ENCODE data around the gene PLA2G12B.
"Not testable (repeated sequence)": the region's sequence is repeated elsewhere in the genome, so short reads cannot be mapped to it uniquely, and the experiment has no call there.

Gene PLA2G12B, protein sequence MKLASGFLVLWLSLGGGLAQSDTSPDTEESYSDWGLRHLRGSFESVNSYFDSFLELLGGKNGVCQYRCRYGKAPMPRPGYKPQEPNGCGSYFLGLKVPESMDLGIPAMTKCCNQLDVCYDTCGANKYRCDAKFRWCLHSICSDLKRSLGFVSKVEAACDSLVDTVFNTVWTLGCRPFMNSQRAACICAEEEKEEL
- total RNA-seq, result 0 reads per million in 4 donors

DNA sequence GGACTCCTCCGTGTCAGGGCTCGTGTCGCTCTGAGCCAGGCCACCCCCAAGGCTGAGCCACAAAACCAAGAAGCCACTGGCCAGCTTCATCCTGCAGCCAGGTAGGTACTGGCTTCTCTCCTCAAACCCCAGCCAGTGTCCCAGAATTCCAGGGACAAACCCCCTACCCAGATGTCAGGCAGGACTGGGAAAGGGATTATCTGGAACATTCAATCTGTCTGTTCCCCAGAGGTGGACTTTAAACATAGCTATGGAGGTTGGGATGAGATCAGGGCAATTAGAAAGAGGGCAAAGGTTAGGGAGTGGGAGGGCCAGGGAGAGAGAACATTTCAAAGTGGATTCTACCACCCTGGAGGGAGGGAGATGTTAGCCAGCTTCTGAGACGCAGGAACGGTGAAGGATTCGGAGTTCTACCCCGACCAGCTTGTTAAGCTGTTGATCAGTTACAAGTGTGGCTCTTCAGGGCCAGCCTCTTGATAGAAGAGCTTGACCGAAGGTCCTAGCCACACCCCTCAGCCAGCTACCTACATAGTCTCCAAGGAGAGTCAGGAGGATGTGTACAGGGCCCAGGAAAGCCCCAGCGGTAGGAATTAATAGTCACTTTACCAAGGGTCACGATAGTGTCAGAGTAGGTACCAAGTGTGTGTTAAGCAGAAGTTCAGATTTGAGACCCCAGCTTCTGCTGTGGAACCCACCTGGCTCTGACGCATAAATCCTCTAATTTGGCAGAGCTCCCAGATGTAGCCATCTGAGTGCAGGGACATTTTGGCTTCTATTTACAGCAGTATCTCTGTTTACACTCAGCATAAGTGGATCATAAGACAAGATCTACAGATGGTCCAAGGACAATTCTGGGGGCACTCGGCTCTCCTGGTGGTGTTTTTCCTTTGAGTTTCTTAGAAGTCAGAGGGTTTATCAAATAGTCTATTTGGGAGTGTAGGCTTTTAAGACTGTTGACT lies at the start of gene PLA2G12B:
Gene PLA2G12B, minus strand, starts transcription at position 211 of the 959 bp plus-strand sequence. Its CDS starts 121 bp downstream, at position 90.
- no peak for DNase-seq

DNA sequence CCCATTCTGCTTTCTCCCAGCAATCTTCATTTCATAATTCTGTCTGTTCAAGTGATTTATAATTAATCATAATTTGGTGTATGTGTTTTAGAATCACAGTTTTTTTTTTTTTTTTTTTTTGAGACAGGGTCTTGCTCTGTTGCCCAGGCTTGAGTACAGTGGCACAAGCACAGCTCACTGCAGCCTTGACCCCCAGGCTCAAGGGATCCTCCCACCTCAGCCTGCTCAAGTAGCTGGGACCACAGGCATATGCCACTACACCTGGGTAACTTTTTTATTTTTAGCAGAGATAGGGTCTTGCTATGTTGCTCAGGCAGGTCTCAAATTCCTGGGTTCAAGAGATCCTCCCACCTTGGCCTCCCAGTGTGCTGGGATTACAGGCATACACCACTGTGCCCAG lies 49.2 kb upstream of the PLA2G12B start:
- DNase-seq, result no peak

DNA sequence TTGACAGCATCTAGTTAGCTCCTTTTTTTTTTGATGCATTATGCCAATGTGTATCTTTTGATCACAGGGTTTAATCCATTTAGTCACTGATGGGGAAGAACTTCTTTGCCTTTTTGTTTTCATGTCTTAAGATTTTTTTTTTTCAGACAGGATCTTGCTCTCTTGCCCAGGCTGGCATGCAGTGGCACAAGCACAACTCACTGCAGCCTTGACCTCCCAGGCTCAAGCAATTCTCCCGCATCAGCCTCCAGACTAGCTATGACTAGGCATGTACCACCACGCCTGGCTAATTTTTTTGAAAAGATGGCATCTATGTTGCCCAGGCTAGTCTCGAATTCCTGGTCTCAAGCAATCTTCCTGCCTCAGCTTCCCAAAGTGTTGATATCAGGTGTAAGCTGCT lies 46.4 kb upstream of the PLA2G12B start:
- no peak for DNase-seq

DNA sequence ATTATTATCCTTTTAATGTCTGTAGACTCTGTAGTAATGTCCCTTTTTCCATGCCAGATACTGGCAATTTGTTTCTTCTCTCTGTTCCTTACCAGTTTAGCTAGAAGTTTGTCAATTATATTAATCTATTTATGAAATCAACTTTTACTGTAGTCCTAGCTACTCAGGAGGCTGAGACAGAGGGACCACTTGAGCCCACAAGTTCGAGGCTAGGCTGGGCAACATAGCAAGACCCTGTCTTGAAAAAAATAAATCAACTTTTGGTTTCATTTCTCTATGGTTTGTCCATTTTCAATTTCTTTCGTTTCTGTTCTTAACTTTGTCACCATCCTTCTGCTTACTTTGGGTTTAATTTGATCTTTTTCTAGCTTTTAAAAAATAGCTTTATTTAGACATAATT lies 42.5 kb upstream of the PLA2G12B start:
- DNase-seq, result no peak

DNA sequence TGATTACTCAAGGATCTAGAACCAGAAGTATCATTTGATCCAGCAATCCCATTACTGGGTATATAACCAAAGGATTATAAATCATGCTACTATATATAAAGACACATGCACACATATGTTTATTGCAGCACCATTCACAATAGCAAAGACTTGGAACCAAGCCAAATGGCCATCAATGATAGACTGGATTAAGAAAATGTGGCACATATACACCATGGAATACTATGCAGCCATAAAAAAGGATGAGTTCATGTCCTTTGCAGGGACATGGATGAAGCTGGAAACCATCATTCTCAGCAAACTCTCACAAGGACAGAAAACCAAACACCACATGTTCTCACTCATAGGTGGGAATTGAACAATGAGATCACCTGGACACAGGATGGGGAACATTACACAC lies 40.9 kb upstream of the PLA2G12B start:
- not testable (repeated sequence) for DNase-seq

DNA sequence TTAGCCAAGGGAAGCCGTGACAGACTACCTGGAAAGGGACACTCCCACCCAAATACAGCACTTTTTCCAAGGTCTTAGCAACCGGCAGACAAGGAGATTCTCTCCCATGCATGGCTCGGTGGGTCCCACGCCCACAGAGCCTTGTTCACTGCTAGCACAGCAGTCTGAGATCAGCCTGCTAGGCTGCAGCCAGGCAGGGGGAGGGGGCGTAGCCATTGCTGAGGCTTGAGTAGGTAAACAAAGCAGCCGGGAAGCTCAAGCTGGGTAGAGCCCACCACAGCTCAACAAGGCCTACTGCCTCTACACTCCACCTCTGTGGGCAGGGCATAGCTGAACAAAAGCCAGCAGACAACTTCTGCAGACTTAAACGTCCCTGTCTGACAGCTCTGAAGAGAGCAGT lies 35.2 kb upstream of the PLA2G12B start:
- not testable (repeated sequence) for DNase-seq

DNA sequence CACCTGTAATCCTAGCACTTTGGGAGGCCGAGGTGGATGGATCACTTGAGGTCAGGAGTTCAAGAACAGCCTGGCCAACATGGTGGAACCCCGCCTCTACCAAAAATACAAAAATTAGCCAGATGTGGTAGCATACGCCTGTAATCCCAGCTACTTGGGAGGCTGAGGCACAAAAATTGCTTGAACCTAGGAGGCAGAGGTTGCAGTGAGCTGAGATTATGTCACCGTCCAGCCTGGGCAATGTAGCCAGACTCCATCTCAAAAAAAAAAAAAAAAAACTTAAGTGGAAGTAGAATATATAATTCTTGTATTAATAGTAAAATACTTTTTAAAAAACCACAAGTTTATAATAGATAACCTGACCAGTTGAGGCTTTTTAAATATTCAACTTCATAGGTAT lies 30.0 kb upstream of the PLA2G12B start:
- not testable (repeated sequence) for DNase-seq

DNA sequence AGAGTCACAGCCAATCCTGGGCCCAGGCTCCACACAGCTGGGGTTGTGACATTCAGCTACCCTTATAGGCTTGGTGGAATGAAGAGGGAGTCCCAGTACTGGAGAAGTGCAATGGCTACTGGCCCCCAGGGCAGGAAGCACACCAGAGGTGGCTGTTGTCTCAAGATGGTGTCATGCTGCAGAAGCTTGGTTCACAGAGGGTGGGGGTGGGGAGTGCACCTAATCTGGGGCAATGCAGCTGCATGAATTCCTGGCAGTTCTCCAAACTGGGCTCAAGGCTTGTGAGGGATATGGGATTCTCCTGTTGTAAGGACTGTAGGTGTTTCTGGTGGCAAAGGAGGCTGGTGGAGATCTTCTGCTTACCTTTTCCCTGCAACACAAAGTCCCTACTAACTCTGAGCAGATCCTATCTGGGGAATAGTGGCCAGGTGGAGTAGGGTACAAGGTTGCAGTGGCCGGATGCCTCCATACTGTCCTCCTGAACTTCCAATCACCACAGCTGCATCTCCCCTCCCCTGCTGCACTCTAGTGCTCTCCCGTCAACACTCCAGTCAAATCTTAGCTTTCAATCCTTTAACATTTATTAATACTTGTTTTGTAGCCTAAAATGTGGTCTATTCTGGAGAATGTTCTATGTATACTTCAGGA lies 27.4 kb upstream of the PLA2G12B start:
- no peak for DNase-seq

DNA sequence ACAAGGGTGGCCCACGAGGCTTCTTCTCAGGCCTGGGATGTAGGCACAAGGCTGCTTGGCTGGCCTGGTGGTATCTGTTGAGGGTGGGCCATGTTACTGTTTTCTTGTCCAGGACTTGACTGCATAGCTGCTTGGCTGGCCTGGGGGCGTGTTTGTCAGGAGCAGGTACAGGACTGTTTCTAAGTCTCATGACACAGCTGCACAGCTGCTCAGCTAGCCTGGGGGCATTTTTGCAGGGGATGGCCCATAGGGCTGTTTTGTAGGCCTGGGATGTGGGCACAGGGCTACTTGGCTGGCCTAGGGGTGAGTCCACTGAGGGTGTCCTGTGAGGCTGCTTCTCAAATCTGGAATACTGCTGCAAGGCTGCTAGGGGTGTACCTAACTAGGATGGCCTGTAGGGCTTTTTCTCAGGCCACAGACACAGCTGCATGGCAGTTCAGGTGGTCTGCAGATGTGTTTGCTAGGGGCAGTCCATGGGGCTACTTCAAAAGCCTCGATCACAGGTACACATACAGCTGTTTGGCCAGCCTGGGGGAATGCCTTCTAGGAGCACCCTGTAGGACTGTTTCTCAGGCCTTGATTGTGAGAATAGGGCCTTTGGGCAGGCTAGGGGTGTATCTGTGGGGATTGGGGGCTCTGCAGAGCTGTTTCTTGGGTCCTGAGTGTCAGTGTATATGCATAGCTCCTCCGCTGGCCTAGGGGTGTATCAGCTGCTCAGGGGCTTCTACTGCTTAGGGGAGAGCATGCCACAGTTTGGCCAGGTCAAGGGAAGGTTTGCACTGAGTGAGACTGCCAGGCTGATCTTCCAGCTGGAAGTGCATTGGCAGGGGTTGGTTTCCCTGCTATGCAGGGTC lies 26.6 kb upstream of the PLA2G12B start:
- DNase-seq, result no peak

DNA sequence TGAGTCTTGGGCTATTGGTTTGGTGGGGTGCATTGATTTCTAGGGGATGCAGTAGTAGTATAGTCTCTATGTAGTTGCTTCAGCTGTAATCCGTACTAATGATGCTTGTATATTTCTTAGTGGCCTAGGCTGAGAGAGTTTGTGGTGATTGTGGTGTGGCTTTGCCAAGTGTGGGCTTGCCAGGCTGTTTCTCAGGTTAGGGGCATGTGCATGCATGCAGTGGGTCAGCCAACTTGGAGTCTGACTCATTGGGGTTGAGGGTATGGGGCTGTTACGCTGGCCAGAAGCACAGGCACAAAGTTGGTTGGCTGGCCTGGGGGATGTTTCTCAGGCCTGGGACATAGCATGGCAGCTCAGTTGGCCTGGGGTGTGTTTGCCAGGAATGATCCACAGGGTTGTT lies 25.7 kb upstream of the PLA2G12B start:
- no peak for DNase-seq

DNA sequence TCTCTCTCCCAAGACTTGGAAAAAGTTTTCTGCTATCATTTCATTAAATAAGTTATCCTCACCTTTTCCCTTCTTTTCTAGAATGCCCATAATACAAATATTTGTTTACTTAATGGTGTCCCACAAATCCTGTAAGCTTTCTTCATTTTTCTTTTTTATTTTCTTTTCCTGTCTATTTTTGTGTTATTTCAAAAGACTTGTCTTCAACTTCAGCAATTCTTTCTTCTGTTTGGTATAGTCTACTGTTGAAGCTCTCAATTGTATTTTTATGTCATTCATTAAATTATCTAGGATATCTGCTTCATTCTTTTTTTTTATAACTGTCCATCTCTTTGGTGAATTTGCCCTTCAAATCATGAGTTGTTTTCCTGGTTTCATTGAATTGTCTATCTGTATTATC lies 25.1 kb upstream of the PLA2G12B start:
- DNase-seq, result no peak

DNA sequence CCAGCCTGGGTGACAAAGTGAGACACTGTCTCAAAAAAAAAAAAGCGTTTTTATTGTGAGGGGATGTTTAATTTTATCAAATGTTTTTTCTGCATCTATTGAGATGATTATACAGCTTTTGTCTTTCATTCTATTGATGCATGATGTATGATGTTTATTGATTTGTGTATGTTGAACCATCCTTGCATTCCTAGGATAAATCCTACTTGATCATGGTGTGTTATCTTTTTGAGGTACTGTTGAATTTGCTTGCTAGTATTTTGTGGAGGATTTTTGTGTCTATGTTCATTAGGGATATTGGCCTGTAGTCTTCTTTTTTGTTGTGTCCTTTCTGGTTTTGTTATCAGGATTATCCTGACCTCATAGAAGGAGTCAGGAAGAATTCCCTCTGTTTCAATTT lies 22.3 kb upstream of the PLA2G12B start:
- no peak for DNase-seq

DNA sequence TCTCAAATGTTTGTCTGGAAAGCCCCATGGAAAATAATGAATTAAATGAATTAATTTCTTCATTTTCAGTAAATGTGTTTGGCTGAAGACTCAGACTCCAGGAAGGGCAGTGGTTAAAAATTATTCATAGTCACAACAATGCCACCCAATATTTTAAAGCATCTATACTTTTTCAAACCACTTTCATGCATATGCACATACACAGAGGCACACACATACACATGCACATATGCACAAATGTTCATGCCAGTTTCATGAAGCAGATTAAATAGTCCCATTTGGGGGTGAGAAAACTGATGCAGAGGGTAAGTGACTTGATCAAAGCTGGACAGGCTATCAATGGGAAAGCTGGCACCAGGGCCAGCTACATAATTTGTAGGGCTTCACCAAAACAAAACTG lies 1.4 kb upstream of the PLA2G12B start:
- DNase-seq, result no peak

DNA sequence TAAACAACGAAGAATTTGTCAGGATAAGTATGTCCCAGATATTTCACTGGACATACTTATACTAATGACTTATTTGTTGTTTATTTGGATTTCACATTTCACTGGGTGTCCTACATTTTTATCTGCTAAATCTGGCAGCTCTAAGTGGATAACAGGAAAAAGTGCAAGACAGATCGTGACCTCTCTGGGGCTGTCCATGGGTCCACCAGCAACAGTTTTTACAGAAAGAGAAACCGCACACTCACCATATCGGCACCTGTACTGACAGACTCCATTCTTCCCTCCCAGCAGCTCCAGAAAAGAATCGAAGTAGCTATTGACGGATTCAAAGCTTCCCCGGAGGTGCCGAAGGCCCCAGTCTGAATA lies 393 bp downstream of the PLA2G12B start:
- DNase-seq, result no peak

DNA sequence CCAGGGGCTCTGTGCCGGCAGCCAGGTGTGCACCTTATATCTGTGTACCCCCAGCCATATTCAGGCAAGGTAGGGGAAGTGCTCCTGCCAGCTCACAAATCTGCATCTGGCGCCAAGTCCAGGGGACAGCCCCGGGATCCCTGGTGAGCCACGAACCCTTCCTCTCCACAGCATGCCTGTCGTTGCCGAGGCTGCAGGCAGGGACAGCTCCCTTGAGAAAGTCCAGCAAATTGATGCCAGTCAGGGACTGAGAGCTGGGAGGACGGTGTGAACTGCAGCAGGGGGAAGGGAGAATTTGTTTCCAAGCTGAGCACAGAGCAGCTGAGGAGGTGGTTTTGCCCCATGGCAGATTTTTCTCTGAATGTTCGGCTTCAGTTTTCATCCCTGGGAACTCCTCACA lies 919 bp downstream of the PLA2G12B start:
- DNase-seq, result no peak

DNA sequence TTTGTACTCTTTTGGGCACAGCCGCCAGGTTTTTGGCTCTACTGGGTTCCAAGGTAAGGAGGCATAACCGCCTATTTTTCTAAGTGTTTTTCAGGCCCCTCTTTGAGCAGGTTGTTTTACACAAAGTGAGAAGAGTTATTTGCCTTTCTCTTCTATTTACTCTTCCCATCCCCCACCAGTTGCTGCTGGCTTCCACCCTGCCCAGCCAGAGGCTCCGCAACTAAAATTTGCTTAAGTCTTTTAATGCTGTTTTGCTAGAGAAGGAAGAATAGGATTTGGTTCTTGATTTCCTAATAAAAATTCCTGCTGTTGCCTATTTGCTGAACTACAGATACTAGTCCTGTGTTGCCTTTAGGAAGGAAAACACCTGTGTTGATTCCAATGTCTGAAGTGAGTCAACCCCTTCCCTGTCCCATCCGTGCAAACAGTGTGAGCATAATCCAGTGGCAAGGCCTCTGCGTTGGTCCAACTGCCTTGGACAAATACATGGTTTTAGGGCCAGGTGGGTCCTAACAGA lies 1.9 kb downstream of the PLA2G12B start:
- no peak for DNase-seq

DNA sequence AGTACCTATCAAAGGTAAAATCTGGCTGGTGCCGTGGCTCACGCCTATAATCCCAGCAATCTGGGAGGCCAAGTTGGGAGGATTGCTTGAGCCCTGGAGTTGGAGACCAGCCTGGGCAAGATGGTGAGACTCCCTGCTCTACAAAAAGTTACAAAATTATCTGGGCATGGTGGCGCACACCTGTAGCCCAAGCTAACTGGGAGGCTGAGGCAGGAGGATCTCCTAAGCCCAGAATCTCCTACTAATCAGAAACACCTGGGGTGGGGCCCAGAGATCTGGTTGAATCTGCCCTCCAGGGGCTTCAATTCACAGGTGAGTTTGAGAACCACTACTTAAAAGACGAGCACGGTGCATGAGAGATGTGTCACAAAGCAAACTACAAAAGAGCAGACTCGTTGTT lies 2.4 kb downstream of the PLA2G12B start:
- no peak for DNase-seq

DNA sequence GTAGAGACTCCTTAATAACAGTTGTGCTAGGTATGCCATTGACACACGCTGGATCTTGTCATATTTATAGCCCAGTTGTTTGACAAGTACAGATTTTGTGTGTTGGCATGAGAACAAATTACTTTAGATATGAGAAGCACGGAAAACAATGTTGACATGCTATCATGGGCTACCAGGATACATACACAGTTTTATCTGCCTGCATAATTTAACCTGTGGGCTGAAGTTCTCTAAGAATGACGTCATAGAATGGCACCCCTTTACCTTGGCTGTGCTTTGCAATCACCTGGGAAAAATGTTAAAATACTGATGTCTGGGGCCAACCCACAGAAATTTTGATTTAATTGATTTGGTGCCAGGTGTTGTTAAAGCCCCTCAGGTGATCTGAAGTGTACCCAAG lies 2.8 kb downstream of the PLA2G12B start:
- no peak for DNase-seq

DNA sequence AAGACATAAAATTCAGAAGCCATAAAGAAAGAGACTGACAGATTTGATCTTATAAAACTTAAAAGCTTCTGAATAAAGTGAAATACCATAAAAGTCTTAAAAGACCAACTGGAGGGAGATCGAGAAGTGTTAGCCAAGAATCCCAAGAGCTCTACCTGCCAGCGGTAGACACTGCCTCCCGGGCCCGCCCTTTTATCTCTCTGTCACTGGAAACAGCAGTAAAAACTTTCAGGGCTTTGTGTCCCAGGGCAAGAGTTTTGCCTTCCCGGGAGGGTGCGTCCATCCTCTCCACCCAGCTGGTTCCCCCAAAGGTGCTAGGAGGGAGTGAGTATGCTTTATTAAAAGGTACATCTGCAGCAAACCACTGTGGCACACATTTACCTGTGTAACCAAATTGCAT lies 5.8 kb downstream of the PLA2G12B start:
- DNase-seq, result no peak

DNA sequence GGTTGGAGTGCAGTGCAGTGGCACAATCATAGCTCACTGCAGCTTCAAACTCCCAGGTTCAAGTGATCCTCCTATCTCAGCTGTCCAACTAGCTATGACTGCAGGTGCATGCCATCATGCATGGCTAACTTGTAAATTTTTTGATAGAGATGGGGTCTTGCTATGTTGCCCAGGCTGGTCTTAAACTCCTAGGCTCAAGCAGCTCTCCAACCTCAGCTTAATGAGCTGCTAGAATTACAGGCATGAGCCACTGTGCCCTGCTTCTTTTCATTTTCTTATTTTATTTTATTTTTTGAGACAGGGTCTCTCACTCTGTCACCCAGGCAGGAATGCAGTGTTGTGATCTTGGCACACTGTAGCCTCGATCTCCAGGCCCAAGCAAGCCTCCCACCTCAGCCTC lies 7.6 kb downstream of the PLA2G12B start:
- no peak for DNase-seq

DNA sequence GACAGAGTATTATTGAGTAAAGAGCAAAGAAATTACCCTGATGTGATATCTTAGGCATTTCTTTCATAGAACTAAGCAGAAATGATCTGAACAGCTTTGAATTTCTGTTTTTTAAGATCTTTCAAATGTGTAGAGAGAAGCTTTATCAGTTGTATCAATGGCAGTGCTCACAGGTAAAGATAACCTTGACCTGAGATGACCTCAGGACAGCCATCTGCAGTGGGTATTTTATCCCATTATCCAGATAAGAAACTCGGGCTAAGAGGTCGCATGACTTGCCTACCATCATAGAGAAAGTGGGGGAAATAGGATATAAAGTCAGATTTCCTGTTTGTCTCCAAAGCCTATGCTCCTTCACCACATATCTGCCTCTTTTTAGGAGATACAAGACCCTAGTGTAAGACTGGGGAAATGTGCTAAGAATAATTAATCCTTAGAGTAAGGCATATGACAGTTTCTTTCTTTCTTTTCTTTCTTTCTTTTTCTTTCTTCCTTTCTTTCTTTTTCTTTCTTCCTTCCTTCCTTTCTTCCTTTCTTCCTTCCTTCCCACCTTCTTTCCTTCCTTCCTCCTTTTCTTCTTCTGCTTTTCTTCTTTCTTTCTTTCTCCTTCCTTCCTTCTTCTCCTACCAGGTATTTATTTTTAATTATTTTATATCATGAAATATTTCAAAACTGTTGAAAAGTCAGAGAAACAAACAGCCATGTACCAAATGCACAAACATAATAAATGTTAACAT lies 10.9 kb downstream of the PLA2G12B start:
- DNase-seq, result no peak

DNA sequence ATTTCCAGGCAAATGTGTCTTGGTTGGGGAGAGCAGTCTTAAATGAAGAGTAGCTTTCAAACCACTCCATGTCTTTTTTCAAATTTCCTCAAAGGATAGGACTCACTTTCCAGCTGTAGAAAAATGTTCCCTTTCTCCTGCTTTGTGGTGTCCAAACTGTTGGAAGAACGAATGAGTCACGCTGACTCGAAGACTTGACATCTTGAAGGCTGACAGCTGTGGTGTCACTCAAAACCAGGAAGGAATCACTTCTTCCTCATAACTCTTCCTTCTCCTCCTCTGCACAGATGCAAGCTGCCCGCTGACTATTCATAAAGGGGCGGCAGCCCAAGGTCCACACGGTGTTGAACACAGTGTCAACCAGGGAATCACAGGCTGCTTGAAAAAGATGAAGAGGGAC lies 19.2 kb downstream of the PLA2G12B start:
- DNase-seq, result no peak

All from T-helper 1 cell (primary cell).